ENCODE measurements around the gene SMURF1. TPM values are rescaled to one million over a fixed set of nuclear protein-coding genes. Genes with fewer than 3 reads are reported as not detected.

The SMURF1 gene
- total and polyA plus RNA-seq, 2 experiments from 2014 or later = 12.4 to 21.7 TPM

GRCh38 chr7:99031496-99031895 is 112.4 kb downstream of the SMURF1 start:
- peaks cover 4% of the 10 kb centered on the region for H3K36me3 ChIP-seq (replicated peaks; ENCODE audit: insufficient read depth, low read depth)
- no peaks in the 10 kb centered on the region for H3K4me1 ChIP-seq (ENCODE audit: insufficient read depth)
- H3K27me3 ChIP-seq = no peaks in the 10 kb centered on the region
- no peaks in the 10 kb centered on the region for H4K20me1 ChIP-seq (ENCODE audit: insufficient read depth, poor library complexity, severe bottlenecking)
- H3K79me2 ChIP-seq = no peaks in the 10 kb centered on the region
- H3K4me3 ChIP-seq = no peak overlapping the region
- DNase-seq (ENCODE audit: low spot score) = no peak
- TF ChIP-seq CTCF (IDR thresholded peaks at IDR 0.05; ENCODE audit: poor library complexity) (no peak), EZH2 (IDR thresholded peaks at IDR 0.05; ENCODE audit: borderline replicate concordance) (no peak)
- H3K27ac ChIP-seq = no peak overlapping the region
- H2AFZ ChIP-seq = no peak overlapping the region
- H3K9me3 ChIP-seq (ENCODE audit: low read depth) = no peaks in the 10 kb centered on the region
- WGBS (ENCODE audit: low lambda C conversion rate, missing lambda C conversion rate) = 96% methylated on average over 7 of the region's 7 CpGs
- no peaks in the 10 kb centered on the region for H3K9me2 ChIP-seq (replicated peaks; ENCODE audit: insufficient read depth)
- H3K4me2 ChIP-seq = no peak overlapping the region

- H3K9me2 ChIP-seq (replicated peaks; ENCODE audit: insufficient read depth) = no peaks in the 10 kb centered on the region
- H3K4me3 ChIP-seq = no peak overlapping the region
- H3K9me3 ChIP-seq (ENCODE audit: low read depth) = no peaks in the 10 kb centered on the region
- no peak for TF ChIP-seq CTCF (IDR thresholded peaks at IDR 0.05; ENCODE audit: poor library complexity)
- no peak for TF ChIP-seq EZH2phosphoT487 (IDR thresholded peaks at IDR 0.05; ENCODE audit: low read depth, severe bottlenecking, unreplicated experiment)
- WGBS (ENCODE audit: low lambda C conversion rate, missing lambda C conversion rate) = 93% methylated on average over 5 of the region's 5 CpGs
- H3K27ac ChIP-seq = no peak overlapping the region
- H3K4me1 ChIP-seq (ENCODE audit: insufficient read depth) = no peaks in the 10 kb centered on the region
- H3K4me2 ChIP-seq = no peak overlapping the region
- H2AFZ ChIP-seq = no peak overlapping the region
- no peaks in the 10 kb centered on the region for H3K27me3 ChIP-seq
- H4K20me1 ChIP-seq (ENCODE audit: insufficient read depth, poor library complexity, severe bottlenecking) = no peaks in the 10 kb centered on the region
- peaks cover 4% of the 10 kb centered on the region for H3K36me3 ChIP-seq (replicated peaks; ENCODE audit: insufficient read depth, low read depth)
- no peak for DNase-seq (ENCODE audit: low spot score)
- H3K79me2 ChIP-seq = peaks cover 1% of the 10 kb centered on the region
Measured at GRCh38 chr7:99030951-99031350, 113.0 kb downstream of the SMURF1 start.

GRCh38 chr7:99030457-99030856 is 113.5 kb downstream of the SMURF1 start:
- Histone ChIP-seq H3K4me1 (ENCODE audit: insufficient read depth) (no peaks in the 10 kb centered on the region), H3K9me3 (ENCODE audit: low read depth) (no peaks in the 10 kb centered on the region), H3K79me2 (peaks cover 6% of the 10 kb centered on the region), H3K9me2 (replicated peaks; ENCODE audit: insufficient read depth) (no peaks in the 10 kb centered on the region), H3K27ac (no peak overlapping the region), H3K4me2 (no peak overlapping the region), H4K20me1 (ENCODE audit: insufficient read depth, poor library complexity, severe bottlenecking) (no peaks in the 10 kb centered on the region), H3K36me3 (replicated peaks; ENCODE audit: insufficient read depth, low read depth) (peaks cover 4% of the 10 kb centered on the region), H3K4me3 (no peak overlapping the region), H3K27me3 (no peaks in the 10 kb centered on the region), H2AFZ (no peak overlapping the region)
- DNase-seq (ENCODE audit: low spot score) = no peak
- TF ChIP-seq EZH2phosphoT487 (IDR thresholded peaks at IDR 0.05; ENCODE audit: low read depth, severe bottlenecking, unreplicated experiment) (no peak), EZH2 (IDR thresholded peaks at IDR 0.05; ENCODE audit: borderline replicate concordance) (no peak), CTCF (IDR thresholded peaks at IDR 0.05; ENCODE audit: poor library complexity) (no peak)
- 97% methylated on average over 6 of the region's 6 CpGs for WGBS (ENCODE audit: low lambda C conversion rate, missing lambda C conversion rate)

Measured in hepatocyte (in vitro differentiated cells).